Measurements from ENCODE around the gene NAA30. TPM values are rescaled to one million over a fixed set of nuclear protein-coding genes. Genes with fewer than 3 reads are reported as not detected.

The NAA30 gene
- polyA plus RNA-seq, 1 donor from 2014 or later, result 26.9 TPM

DNA sequence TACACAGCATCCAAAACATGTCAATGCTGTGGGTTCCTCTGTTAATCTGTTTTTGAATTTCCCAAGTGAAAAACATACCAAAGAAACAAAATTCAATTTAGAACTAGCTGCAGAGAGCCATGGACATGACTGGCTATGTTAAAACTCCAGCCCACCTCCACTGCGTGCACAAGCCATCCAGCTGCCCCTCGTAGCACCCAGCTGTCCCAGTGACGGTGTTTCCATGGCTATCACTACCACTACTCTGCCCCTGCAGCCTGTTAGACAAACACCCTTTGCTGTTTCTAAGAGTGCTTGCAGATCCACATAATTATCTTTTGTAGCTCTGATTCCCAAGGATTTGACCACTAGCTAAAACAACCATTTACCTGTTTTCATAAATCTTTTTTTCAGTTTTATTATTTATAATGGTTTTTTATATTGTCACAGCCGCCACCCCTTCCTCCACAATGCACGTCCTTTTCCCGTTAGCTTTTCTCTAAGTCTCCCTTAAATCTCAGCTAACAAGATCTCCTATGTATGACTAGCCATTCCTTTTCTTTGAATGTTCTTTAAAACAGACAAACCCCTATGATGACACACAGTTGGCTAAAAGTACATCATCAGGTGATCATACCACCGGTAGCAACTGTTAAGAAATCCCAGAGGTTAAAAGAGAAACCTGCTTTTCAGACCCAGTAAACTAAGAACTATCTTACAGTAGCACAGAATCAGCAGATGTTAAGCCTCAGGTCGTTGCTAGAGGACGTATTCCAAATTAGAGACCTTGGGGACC lies 37.8 kb upstream of the NAA30 start:
- TF ChIP-seq, protein P1, sequence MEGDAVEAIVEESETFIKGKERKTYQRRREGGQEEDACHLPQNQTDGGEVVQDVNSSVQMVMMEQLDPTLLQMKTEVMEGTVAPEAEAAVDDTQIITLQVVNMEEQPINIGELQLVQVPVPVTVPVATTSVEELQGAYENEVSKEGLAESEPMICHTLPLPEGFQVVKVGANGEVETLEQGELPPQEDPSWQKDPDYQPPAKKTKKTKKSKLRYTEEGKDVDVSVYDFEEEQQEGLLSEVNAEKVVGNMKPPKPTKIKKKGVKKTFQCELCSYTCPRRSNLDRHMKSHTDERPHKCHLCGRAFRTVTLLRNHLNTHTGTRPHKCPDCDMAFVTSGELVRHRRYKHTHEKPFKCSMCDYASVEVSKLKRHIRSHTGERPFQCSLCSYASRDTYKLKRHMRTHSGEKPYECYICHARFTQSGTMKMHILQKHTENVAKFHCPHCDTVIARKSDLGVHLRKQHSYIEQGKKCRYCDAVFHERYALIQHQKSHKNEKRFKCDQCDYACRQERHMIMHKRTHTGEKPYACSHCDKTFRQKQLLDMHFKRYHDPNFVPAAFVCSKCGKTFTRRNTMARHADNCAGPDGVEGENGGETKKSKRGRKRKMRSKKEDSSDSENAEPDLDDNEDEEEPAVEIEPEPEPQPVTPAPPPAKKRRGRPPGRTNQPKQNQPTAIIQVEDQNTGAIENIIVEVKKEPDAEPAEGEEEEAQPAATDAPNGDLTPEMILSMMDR (IDR thresholded peaks at IDR 0.05; ENCODE audit: poor library complexity, severe bottlenecking), result no peak
- no peak for TF ChIP-seq EP300 (conservative IDR thresholded peaks at IDR 0.05; ENCODE audit: poor library complexity, severe bottlenecking)
- no peak for TF ChIP-seq POLR2AphosphoS5 (IDR thresholded peaks at IDR 0.05)
- TF ChIP-seq SMC3 (conservative IDR thresholded peaks at IDR 0.05; ENCODE audit: poor library complexity), result no peak
- TF ChIP-seq EZH2 (IDR thresholded peaks at IDR 0.05; ENCODE audit: borderline replicate concordance, insufficient read depth, low read length, poor library complexity, severe bottlenecking), result no peak
- no peak for TF ChIP-seq RAD21 (conservative IDR thresholded peaks at IDR 0.05)
- no peak for TF ChIP-seq MXI1 (conservative IDR thresholded peaks at IDR 0.05; ENCODE audit: poor library complexity, severe bottlenecking)
- TF ChIP-seq, protein P2, sequence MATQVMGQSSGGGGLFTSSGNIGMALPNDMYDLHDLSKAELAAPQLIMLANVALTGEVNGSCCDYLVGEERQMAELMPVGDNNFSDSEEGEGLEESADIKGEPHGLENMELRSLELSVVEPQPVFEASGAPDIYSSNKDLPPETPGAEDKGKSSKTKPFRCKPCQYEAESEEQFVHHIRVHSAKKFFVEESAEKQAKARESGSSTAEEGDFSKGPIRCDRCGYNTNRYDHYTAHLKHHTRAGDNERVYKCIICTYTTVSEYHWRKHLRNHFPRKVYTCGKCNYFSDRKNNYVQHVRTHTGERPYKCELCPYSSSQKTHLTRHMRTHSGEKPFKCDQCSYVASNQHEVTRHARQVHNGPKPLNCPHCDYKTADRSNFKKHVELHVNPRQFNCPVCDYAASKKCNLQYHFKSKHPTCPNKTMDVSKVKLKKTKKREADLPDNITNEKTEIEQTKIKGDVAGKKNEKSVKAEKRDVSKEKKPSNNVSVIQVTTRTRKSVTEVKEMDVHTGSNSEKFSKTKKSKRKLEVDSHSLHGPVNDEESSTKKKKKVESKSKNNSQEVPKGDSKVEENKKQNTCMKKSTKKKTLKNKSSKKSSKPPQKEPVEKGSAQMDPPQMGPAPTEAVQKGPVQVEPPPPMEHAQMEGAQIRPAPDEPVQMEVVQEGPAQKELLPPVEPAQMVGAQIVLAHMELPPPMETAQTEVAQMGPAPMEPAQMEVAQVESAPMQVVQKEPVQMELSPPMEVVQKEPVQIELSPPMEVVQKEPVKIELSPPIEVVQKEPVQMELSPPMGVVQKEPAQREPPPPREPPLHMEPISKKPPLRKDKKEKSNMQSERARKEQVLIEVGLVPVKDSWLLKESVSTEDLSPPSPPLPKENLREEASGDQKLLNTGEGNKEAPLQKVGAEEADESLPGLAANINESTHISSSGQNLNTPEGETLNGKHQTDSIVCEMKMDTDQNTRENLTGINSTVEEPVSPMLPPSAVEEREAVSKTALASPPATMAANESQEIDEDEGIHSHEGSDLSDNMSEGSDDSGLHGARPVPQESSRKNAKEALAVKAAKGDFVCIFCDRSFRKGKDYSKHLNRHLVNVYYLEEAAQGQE (IDR thresholded peaks at IDR 0.05; ENCODE audit: borderline replicate concordance), result no peak
- no peak for TF ChIP-seq TAF1 (IDR thresholded peaks at IDR 0.05; ENCODE audit: low read depth)
- Histone ChIP-seq H3K27ac (ENCODE audit: low read length) (no peak overlapping the region), H4K20me1 (ENCODE audit: insufficient read depth) (no peaks in the 10 kb centered on the region), H3K4me2 (ENCODE audit: low read length) (no peak overlapping the region), H3K79me2 (replicated peaks; ENCODE audit: insufficient read depth, low read length) (no peaks in the 10 kb centered on the region), H3K27me3 (ENCODE audit: insufficient read depth, low read depth, low read length) (no peaks in the 10 kb centered on the region), H2AFZ (ENCODE audit: low read depth, low read length) (no peak overlapping the region), H3K4me3 (ENCODE audit: low read length) (no peak overlapping the region), H3K9ac (ENCODE audit: low read length) (no peak overlapping the region), H3K9me2 (ENCODE audit: insufficient read depth, low read length) (peaks cover 4% of the 10 kb centered on the region), H3K36me3 (ENCODE audit: insufficient read depth, low read length) (no peaks in the 10 kb centered on the region), H3F3A (ENCODE audit: insufficient read depth, low read length, poor library complexity, severe bottlenecking) (no peaks in the 10 kb centered on the region), H3K9me3 (ENCODE audit: low read length) (no peaks in the 10 kb centered on the region)

DNA sequence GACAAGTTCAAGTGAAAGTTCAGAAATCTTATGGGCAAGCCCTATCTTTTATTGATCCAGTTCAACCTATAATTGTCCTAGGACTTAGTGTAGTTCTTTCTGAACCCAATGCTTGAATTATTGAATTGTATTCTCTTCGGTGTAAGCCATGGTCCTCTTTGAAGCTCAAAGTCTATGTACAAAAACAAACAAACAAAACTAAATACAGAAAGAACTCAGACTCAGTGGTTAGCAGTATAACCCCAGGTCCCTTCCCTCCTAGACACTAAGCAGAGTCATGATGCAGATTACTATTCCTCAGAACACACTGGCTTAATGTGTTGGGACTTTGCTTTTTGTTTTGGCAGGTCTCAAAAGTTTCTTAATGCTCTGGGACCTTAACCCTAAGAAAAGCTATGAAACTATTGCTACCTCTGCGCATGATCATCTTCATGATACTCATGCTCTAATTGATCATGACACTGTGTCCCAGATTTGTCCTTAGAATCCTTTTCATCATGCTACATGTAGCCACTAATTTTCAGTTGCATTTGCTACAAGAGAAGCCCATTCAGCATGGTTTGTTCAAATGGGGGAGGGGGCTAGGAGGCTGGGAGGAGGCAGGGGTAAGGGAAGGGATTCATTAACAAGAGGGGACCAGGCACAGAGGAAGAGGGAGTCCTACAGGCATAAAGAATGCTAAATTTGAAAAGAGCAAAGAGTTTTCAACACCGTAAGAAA lies 35.1 kb upstream of the NAA30 start:
- H3K36me3 ChIP-seq (ENCODE audit: insufficient read depth, low read length), result no peaks in the 10 kb centered on the region

More for the DNA sequence above, 35.1 kb upstream of the NAA30 start:
- Histone ChIP-seq H3K27me3 (ENCODE audit: insufficient read depth, low read depth, low read length) (no peaks in the 10 kb centered on the region), H3K9ac (ENCODE audit: low read length) (no peak overlapping the region), H4K20me1 (ENCODE audit: insufficient read depth) (no peaks in the 10 kb centered on the region), H3K9me2 (ENCODE audit: insufficient read depth, low read length) (peaks cover 4% of the 10 kb centered on the region), H3K79me2 (replicated peaks; ENCODE audit: insufficient read depth, low read length) (no peaks in the 10 kb centered on the region), H3K9me3 (ENCODE audit: low read length) (no peaks in the 10 kb centered on the region), H2AFZ (ENCODE audit: low read depth, low read length) (no peak overlapping the region), H3K4me3 (ENCODE audit: low read length) (no peak overlapping the region), H3K27ac (ENCODE audit: low read length) (no peak overlapping the region), H3K4me2 (ENCODE audit: low read length) (no peak overlapping the region), H3F3A (ENCODE audit: insufficient read depth, low read length, poor library complexity, severe bottlenecking) (no peaks in the 10 kb centered on the region)
- TF ChIP-seq EP300 (conservative IDR thresholded peaks at IDR 0.05; ENCODE audit: poor library complexity, severe bottlenecking) (no peak), RAD21 (conservative IDR thresholded peaks at IDR 0.05) (no peak), EZH2 (IDR thresholded peaks at IDR 0.05; ENCODE audit: borderline replicate concordance, insufficient read depth, low read length, poor library complexity, severe bottlenecking) (no peak), TAF1 (IDR thresholded peaks at IDR 0.05; ENCODE audit: low read depth) (no peak), POLR2AphosphoS5 (IDR thresholded peaks at IDR 0.05) (no peak), SMC3 (conservative IDR thresholded peaks at IDR 0.05; ENCODE audit: poor library complexity) (no peak), MXI1 (conservative IDR thresholded peaks at IDR 0.05; ENCODE audit: poor library complexity, severe bottlenecking) (no peak)
- TF ChIP-seq, protein P2 (IDR thresholded peaks at IDR 0.05; ENCODE audit: borderline replicate concordance), result no peak
- TF ChIP-seq, protein P1 (IDR thresholded peaks at IDR 0.05; ENCODE audit: poor library complexity, severe bottlenecking), result no peak
